Endothelial cell of umbilical vein (primary cell): Measurements from ENCODE around the gene MCOLN2. TPM values are rescaled to one million over a fixed set of nuclear protein-coding genes. Genes with fewer than 3 reads are reported as not detected.

Experiments
- BruUV-seq: library from RNA; stranded (reverse); fragments of 400-500 nt; replicated peaks from 2 replicates; lab custom pipeline; 2021; lab: Mats Ljungman, UMichigan
- CTCF ChIA-PET: fragments of 300-600, 350-600 bp; sonication (Branson Sonifier 250); formaldehyde crosslinking; loops from one replicate; lab custom pipeline; 2021; ENCODE audit warnings: antibody characterized with exemption, inconsistent platforms; lab: Charles Lee
- POLR2A ChIA-PET: fragments of 300-600, 350-600 bp; sonication (Branson Sonifier 250); formaldehyde crosslinking; loops from one replicate; lab custom pipeline; 2021; ENCODE audit warnings: antibody characterized with exemption, inconsistent platforms; lab: Charles Lee
- DNase-seq: peaks from one replicate; pipeline ENCODE4 v3.0.0-alpha.2; 2011; ENCODE audit warnings: low read depth, low spot score
- FAIRE-seq: peaks from 2 replicates; lab custom pipeline; 2011; peaks lifted over from hg19 to GRCh38; lab: Jason Lieb, UNC
- H2AFZ ChIP-seq: 2 replicates; pipeline ENCODE4 v1.6.0; 2012; ENCODE audit warnings: low read depth, low read length, control low read depth, inconsistent platforms
- H3K27ac ChIP-seq: 2 replicates; pipeline ENCODE4 v1.5.1; 2011; ENCODE audit warnings: low read depth, mild to moderate bottlenecking, control low read depth, low read length, moderate library complexity; ENCODE audit not compliant: insufficient read depth
- H3K27me3 ChIP-seq, 2 experiments: 2 replicates each; pipeline versions ENCODE4 v1.6.0 to v1.6.1; 2011; ENCODE audit warnings: low read length in 2 of 2, mixed read lengths in 1 of 2; ENCODE audit not compliant: control insufficient read depth in 2 of 2, insufficient read depth in 2 of 2
- H3K36me3 ChIP-seq, 2 experiments: 2 replicates in 1 of 2; 3 replicates in 1 of 2; pipeline ENCODE4 v1.5.1; 2011; ENCODE audit warnings: low read length in 2 of 2, mild to moderate bottlenecking in 1 of 2, moderate library complexity in 1 of 2; ENCODE audit not compliant: control insufficient read depth in 2 of 2, insufficient read depth in 2 of 2; ENCODE audit errors: extremely low read depth in 1 of 2
- H3K4me1 ChIP-seq: 3 replicates; pipeline ENCODE4 v1.5.1; 2011; ENCODE audit warnings: mild to moderate bottlenecking, low read length; ENCODE audit not compliant: control insufficient read depth, insufficient read depth; ENCODE audit errors: extremely low read depth
- H3K4me2 ChIP-seq: 2 replicates; pipeline ENCODE4 v1.6.1; 2011; ENCODE audit warnings: low read length, control low read depth, mixed read lengths; ENCODE audit not compliant: insufficient read depth
- H3K4me3 ChIP-seq, 3 experiments: fragments of 200-600 bp in 1 of 3; sonication (generic), shearing (Covaris generic) in 1 of 3; replicated peaks in 1 of 3; 2 replicates each; pipeline ENCODE4 v1.5.1; 2011 to 2016; ENCODE audit warnings: control low read depth in 3 of 3, low read length in 3 of 3, mild to moderate bottlenecking in 2 of 3, inconsistent platforms in 1 of 3, low read depth in 1 of 3, moderate library complexity in 1 of 3; ENCODE audit not compliant: insufficient read depth in 1 of 3
- H3K79me2 ChIP-seq: 2 replicates; pipeline ENCODE4 v1.6.0; 2012; ENCODE audit warnings: low read length, inconsistent platforms; ENCODE audit not compliant: control insufficient read depth, insufficient read depth
- H3K9ac ChIP-seq: replicated peaks from 2 replicates; pipeline ENCODE3; 2011; ENCODE audit warnings: low read length, control low read depth; ENCODE audit not compliant: insufficient read depth; ENCODE audit errors: extremely low read depth
- H3K9me1 ChIP-seq: replicated peaks from 3 replicates; pipeline ENCODE4 v1.6.0; 2011; ENCODE audit warnings: mild to moderate bottlenecking, low read length; ENCODE audit not compliant: control insufficient read depth, insufficient read depth; ENCODE audit errors: extremely low read depth
- H3K9me3 ChIP-seq: replicated peaks from 2 replicates; pipeline ENCODE4 v1.5.1; 2012; ENCODE audit warnings: low read length, inconsistent platforms; ENCODE audit not compliant: control insufficient read depth, insufficient read depth
- H4K20me1 ChIP-seq: replicated peaks from 2 replicates; pipeline ENCODE3; 2011; ENCODE audit warnings: mild to moderate bottlenecking, low read length; ENCODE audit not compliant: control insufficient read depth, insufficient read depth; ENCODE audit errors: extremely low read depth
- EZH2 ChIP-seq: IDR thresholded peaks from 2 replicates; pipeline ENCODE4 v1.6.1; 2012; ENCODE audit warnings: borderline replicate concordance, low read depth, mild to moderate bottlenecking, moderate library complexity, low read length, inconsistent platforms; ENCODE audit not compliant: severe bottlenecking
- FOS ChIP-seq: IDR thresholded peaks from 2 replicates; pipeline ENCODE4 v1.6.1; 2011; ENCODE audit warnings: mild to moderate bottlenecking, low read length, moderate library complexity, borderline replicate concordance; ENCODE audit not compliant: insufficient read depth
- GATA2 ChIP-seq: IDR thresholded peaks from 2 replicates; pipeline ENCODE4 v1.7.0; 2011; ENCODE audit warnings: low read depth, mild to moderate bottlenecking, moderate library complexity, mixed read lengths, low read length; ENCODE audit not compliant: insufficient read length, insufficient read depth
- JUN ChIP-seq: IDR thresholded peaks from 2 replicates; pipeline ENCODE4 v1.6.1; 2011; ENCODE audit warnings: borderline replicate concordance, low read depth; ENCODE audit not compliant: insufficient read length, insufficient read depth
- MYC ChIP-seq: IDR thresholded peaks from one replicate; pipeline ENCODE4 v1.6.1; 2011; ENCODE audit warnings: mild to moderate bottlenecking, low read depth, low read length
- POLR2A ChIP-seq: IDR thresholded peaks from 2 replicates; pipeline ENCODE4 v1.6.1; 2012; ENCODE audit warnings: low read depth, mild to moderate bottlenecking, control low read depth, low read length
- POLR2AphosphoS5 ChIP-seq: IDR thresholded peaks from 2 replicates; pipeline ENCODE4 v1.6.1; 2012; ENCODE audit warnings: low read depth, mild to moderate bottlenecking, control low read depth, low read length, moderate library complexity; ENCODE audit not compliant: insufficient read depth
- dilution Hi-C: fragments of 300-500 bp; cut with MboI; formaldehyde crosslinking; loops from one replicate; pipeline ENCODE4 v1.15.0; 2019; ENCODE audit warnings: low sequenced_read_pairs; ENCODE audit not compliant: extremely low pct_ligation_motif_present
- intact Hi-C: fragments of 100-400 bp; cut with micrococcal nuclease; formaldehyde crosslinking; loops from one replicate; pipeline ENCODE4 v1.10.0; 2022
- polyA plus RNA-seq, 4 experiments: library from polyadenylated mRNA; depleted of rRNA in 3 of 4; stranded (reverse) in 3 of 4; unstranded in 1 of 4; fragments of >200 nt; gene quantifications; 2 replicates each; pipeline versions ENCODE4 v1.2.1 to v1.2.3, GENCODE V29; 2011 to 2012; ENCODE audit warnings: missing spikeins in 1 of 4
- total RNA-seq: library from RNA; stranded (reverse); gene quantifications from 2 replicates; pipeline ENCODE4 v1.2.3, GENCODE V29; 2021
- TF ChIP-seq, protein P1 (sequence below): IDR thresholded peaks from 2 replicates; pipeline ENCODE4 v1.6.1; 2011; ENCODE audit not compliant: insufficient read depth, insufficient read length
- TF ChIP-seq, protein P2 (sequence below), 2 donors: IDR thresholded peaks; 1 replicate in 1 of 2; 2 replicates in 1 of 2; pipeline ENCODE4 v1.5.1; 2011; ENCODE audit warnings: low read length in 2 of 2, mild to moderate bottlenecking in 2 of 2, moderate library complexity in 2 of 2, control low read depth in 1 of 2, inconsistent platforms in 1 of 2, low read depth in 1 of 2; ENCODE audit not compliant: insufficient read depth in 1 of 2; ENCODE audit errors: extremely low read depth in 1 of 2

Gene MCOLN2
- total and polyA plus RNA-seq, 2 donors (not counting 3 experiments of a cell fraction or from before 2014, with no cell fraction given) = not detected

DNA sequence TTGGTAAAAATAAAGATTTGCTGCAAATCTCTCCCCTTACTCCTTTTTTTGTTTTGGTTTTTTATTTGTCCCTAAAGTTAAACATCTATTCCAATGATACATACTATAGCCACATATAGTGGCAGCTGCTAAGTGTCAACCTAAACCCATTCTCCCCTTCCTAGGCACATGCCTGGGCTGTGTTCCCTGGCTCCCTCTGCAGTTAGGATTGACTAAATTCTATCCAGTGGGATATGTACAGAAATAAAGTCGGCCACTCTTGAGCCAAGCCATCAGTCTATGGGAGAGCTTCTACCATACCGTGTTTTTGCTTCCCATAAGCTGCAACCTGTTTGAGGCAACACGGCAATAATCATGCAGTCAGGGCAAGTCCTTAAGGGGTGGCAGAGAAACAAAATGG is 27.8 kb upstream of the MCOLN2 start:
- Histone ChIP-seq H2AFZ (no peak overlapping the region), H3K9ac (no peak overlapping the region), H3K9me3 (no peaks in the 10 kb centered on the region), H3K4me1 (no peaks in the 10 kb centered on the region), H3K4me2 (no peak overlapping the region), H3K27ac (no peak overlapping the region), H3K9me1 (no peaks in the 10 kb centered on the region), H3K27me3 (peaks cover 8 to 14% of the 10 kb centered on the region in 2 experiments), H3K4me3 (no peak overlapping the region), H3K36me3 (no peaks in the 10 kb centered on the region), H4K20me1 (no peaks in the 10 kb centered on the region), H3K79me2 (no peaks in the 10 kb centered on the region)
- DNase-seq = no peak
- TF ChIP-seq MYC = no peak
- TF ChIP-seq POLR2AphosphoS5 = no peak
- TF ChIP-seq FOS = no peak
- TF ChIP-seq, protein P1, sequence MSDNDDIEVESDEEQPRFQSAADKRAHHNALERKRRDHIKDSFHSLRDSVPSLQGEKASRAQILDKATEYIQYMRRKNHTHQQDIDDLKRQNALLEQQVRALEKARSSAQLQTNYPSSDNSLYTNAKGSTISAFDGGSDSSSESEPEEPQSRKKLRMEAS = no peak
- no peak for TF ChIP-seq POLR2A
- TF ChIP-seq GATA2 = no peak
- TF ChIP-seq, protein P2, sequence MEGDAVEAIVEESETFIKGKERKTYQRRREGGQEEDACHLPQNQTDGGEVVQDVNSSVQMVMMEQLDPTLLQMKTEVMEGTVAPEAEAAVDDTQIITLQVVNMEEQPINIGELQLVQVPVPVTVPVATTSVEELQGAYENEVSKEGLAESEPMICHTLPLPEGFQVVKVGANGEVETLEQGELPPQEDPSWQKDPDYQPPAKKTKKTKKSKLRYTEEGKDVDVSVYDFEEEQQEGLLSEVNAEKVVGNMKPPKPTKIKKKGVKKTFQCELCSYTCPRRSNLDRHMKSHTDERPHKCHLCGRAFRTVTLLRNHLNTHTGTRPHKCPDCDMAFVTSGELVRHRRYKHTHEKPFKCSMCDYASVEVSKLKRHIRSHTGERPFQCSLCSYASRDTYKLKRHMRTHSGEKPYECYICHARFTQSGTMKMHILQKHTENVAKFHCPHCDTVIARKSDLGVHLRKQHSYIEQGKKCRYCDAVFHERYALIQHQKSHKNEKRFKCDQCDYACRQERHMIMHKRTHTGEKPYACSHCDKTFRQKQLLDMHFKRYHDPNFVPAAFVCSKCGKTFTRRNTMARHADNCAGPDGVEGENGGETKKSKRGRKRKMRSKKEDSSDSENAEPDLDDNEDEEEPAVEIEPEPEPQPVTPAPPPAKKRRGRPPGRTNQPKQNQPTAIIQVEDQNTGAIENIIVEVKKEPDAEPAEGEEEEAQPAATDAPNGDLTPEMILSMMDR (IDR thresholded peaks at IDR 0.05; ENCODE audit: extremely low read depth in 1 of 2, insufficient read depth in 1 of 2, low read depth in 1 of 2, low read length in 2 of 2) = no peak
- no peak for TF ChIP-seq EZH2
- no peak for TF ChIP-seq JUN
- CTCF ChIA-PET = interaction anchor here (2.7 kb wide), 1 partner anchor 80 kb away, joined by 17 read pairs; no protein-coding TSS in a partner anchor
- POLR2A ChIA-PET = no interaction called here
- BruUV-seq = no TSS peak
- intact Hi-C loops (no loop called here), dilution Hi-C loops (no loop called here)
- no peak for FAIRE-seq
